GM21381 (cell line): ENCODE data around the gene CMTM3.
"Not testable (repeated sequence)": the region's sequence is repeated elsewhere in the genome, so short reads cannot be mapped to it uniquely, and the experiment has no call there.

ENCODE experiments used
- ATAC-seq: cut with Tn5 transposase; IDR thresholded peaks from one replicate; pipeline ENCODE4 v1.9.1; 2021; ENCODE audit warnings: mild to moderate bottlenecking, moderate library complexity; ENCODE audit not compliant: unreplicated experiment

CMTM3 gene

DNA sequence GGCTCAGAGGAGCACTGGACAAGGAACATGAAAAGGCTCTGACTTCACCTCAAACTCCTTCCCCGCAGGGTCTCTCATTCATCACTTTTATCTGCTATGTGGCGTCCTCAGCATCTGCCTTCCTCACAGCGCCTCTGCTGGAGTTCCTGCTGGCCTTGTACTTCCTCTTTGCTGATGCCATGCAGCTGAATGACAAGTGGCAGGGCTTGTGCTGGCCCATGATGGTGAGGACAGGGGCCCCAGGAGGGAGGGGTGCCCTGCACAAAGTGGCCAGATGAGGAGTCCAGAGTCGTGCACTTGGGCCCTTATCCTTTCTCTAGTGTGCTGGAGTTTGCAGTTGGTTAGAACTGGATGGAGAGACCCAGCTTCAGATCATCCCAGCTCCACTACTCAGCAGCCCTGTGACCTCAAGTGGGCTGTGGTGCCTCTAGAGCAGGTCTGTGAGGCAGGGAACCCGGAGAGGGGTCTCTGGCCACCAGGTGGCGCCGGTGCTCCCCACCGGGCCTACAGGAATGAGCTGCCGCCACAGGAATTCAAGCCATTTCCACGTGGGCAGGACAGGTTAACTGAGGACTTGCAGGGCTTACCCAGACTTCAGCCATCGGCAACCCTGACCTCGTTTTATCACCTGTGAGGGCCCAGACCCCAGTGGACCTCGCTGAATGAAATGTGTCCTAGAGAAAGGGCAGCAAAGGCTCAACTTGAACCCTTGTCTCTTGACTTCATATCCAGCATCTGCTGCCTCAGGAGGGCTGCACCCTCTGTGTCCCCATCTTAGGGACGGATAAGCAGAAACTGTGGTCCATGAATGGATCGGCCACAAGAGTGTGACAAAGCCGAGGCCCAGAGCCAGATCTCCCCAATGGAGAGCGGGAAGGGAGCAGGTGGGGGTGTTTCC, 4.0 kb downstream of the CMTM3 start:
- ATAC-seq: peak; percentile 38

DNA sequence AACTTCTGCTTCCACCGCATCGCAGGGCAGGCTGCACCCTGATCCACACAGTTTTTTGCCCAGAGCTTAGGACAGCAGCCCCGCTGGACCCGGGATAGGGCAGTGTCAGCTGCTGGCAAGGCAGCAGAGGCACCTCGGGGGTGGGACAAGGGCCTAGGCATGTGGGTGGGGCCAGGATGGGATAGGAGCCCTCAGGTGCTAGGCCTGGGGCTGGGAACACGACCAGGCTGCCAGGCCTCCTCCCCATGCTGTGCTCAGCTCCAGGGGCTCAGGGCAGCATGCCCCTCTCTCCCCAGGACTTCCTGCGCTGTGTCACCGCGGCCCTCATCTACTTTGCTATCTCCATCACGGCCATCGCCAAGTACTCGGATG, 4.6 kb downstream of the CMTM3 start:
- no peak for ATAC-seq

DNA sequence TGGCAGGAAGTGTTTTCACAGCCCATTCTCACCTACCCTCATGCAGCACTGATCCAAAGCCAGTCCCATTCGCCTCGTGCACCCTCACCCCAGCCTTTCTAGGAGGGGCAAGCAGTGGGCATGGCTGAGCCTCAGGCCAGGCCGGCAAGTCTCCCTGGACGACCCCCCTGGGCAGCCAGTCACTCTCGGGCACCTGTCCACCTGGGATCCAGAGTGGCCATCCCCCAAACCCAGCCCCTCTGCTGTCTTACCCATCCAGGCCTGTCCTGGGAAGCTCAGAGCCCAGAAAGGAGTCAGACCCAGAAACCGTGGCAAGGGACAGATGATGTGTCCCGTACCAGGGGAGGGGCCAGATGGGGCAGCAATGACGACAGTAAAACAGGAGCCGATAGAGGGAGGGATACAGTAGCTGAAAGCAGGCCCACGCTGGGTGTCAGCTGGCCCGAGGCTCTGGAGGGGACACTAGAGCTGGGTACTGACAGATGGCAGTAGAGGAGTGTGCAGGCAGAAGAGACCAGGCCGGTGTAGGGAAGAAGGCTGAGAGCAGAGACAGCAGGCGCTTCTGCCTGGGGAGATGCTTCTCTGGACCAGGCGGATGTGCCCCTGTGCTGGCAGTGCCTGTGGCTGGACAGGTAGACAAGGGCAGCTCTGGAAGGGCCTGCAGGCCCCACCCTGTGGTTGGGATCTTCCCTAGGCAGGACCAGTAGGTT, 5.8 kb downstream of the CMTM3 start:
- ATAC-seq: no peak

DNA sequence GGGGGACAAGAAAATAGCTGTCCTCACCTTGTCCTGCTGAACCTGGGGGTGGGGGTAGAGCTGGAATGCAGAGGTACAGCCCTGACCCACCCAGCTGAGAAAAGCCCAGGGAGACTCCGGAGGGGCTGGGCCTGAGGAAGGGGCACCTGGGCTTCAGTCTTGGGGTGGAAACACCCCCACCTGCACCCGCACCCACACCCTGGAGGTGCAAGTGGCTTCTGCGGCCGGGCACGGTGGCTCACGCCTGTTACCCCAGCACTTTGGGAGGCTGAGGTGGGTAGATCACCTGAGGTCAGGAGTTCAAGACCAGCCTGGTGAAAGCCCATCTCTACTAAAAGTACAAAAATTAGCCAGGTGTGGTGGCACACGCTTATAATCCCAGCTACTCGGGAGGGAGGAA, 7.4 kb downstream of the CMTM3 start:
- not testable (repeated sequence) for ATAC-seq

DNA sequence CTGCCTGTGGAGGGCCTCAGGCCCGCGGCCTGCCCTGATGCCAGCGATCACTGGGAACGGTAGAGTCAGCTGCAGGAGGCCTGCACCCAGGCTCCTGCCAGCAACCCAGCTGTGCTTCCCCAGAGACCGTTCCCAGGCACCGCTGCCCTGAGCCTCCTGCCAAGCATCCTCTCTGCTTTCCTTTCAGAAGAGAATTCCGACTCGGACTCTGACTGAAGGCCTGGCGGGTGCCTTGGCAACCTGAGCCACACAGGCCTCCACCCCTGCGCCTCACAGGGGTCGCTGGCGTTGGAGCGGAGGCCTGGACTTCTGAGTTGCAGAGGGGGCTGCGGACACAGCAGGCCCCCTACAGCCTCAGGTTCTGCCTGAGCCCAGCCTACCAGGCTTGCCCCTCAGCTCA, 7.9 kb downstream of the CMTM3 start:
- no peak for ATAC-seq

DNA sequence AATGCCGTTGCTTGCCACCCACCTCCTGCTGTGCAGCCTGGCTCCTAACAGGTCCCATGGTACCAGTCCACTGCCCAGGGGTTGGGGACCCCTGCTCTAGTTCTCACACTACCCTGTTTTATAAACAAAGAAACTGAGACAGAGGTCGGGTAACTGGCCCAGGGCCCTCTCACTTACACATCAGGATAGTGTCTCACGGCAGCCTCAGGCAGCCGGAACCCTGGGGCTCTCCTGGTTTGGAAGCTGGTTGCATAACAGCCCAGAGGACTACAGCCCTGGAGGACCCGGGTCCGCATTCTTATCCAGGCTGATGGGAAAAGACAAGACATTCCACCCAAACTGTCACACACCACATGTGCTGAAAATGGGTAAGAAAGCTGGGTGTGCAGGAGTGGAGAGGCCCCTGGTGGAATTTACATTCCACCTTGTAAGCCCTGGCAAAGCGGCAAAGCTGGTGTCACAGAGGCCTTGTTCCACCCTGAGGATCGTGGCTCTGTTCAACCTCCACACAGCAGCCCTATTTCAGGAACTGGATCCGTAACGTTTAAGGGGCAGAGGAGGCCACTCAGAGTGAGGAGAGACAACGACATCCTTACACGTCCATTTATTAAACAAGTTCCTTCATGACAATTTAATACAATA, 9.8 kb downstream of the CMTM3 start:
- no peak for ATAC-seq

DNA sequence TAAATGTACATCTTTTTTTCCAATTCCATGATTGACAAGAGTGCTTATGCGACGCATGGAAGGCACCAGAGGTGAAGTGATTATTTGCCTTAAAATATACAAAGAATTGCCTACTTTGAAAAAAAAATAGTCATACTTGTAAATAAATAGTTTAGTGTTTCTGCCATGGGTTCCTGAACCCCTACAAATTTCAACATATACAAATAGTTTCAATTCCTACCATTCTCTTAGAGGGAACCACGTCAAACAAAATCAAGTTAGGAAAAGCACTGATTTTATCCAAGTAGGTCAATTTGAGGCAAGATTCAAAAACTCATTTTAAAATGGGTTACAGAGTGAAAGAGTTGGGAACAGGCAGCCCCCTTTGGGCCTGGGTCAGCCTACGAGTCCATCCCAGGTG, 11.7 kb downstream of the CMTM3 start:
- ATAC-seq: no peak

DNA sequence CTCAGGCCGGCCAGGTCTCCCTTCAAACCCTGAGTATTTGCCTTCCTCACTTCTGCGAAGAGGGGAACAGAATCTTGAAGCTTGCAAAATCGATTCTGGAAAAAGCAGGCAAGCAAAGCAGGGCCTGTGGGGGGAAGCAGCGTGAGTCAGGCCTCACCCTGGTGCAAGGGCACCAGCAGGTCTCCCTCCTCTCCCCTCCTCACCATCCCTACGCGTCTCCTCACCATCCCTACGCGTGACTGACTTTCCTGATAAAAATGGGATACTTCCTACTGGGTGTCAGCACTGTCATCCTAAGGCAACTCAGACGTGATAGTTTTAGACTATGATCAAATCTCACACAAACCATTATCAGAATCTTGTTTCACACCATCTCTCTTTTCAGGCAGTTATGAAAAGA, 12.1 kb downstream of the CMTM3 start:
- no peak for ATAC-seq

DNA sequence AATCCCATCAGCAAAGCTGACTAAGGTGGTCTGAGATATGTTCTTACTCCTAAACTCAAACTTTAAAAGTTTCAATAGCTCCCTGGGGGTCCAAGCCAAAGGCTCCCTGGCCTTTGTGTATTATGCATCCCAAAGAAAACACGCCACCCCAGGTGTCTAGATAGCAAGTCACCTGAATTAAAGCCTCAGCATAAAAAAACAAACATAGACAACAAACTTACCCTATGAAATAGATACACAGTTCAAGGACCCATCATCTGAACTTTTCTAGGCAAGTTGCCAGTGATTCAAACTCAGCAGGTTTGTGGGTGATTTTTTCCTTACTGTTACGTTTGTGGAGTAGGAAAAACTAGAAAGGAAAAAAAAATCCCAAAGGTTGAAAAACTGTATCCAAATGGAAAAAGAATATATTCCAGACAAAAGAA, 12.5 kb downstream of the CMTM3 start:
- no peak for ATAC-seq

DNA sequence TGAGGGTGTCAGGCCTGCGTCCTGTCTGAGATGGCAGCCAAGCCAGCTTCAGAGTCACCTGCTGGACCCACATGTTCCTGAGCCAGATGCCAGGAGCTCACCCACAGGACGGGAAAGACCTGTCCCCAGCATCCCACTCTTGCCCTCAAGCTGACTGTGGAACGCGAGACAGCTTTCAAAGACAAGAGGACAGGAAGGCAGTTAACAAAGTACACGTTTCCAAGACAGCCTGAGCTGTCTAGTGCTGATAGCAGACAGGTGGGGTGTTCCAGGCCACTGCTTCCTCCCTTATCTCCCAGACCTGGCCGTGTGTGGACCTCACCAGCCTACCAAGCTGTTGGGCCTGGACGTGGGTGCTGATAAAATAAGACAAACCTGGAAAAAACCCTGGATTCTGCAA, 13.2 kb downstream of the CMTM3 start:
- ATAC-seq: no peak

DNA sequence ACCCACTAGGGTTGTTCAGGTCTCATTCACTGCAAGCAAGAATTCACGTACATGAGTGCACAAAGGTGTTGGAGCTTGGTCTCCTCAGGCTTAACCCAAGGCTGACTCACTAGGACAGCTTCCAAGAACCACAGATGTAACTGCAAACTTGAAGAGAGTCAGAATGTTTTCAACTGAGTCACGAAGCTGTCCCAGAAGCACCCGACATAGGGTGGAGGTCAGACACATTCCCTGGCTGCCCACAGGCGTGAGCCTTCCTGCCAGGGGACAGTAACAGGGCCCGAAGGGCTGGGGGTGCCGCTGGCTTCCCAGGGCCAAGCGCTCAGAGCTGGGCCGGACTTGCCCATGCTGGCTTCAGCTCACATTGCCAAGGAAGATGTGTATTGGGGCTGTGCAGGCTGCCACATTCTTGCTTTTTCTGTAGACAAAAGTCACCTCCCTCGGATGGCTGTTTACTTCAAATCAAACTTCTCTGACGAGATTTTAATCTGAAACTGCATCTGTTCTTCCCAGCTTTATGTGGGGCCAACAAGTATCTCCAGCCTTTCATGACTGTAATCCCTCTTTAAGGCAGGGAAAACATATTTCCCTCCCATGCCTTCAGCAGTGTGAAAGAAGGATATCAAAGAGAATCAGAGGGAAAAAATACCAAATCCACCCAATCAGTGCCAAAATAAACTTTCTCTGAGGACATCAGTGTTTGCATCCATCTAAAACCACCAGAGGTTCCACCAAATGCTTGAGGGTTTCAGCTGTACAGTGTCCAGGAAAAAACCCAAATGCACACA, 14.3 kb downstream of the CMTM3 start:
- ATAC-seq: no peak

DNA sequence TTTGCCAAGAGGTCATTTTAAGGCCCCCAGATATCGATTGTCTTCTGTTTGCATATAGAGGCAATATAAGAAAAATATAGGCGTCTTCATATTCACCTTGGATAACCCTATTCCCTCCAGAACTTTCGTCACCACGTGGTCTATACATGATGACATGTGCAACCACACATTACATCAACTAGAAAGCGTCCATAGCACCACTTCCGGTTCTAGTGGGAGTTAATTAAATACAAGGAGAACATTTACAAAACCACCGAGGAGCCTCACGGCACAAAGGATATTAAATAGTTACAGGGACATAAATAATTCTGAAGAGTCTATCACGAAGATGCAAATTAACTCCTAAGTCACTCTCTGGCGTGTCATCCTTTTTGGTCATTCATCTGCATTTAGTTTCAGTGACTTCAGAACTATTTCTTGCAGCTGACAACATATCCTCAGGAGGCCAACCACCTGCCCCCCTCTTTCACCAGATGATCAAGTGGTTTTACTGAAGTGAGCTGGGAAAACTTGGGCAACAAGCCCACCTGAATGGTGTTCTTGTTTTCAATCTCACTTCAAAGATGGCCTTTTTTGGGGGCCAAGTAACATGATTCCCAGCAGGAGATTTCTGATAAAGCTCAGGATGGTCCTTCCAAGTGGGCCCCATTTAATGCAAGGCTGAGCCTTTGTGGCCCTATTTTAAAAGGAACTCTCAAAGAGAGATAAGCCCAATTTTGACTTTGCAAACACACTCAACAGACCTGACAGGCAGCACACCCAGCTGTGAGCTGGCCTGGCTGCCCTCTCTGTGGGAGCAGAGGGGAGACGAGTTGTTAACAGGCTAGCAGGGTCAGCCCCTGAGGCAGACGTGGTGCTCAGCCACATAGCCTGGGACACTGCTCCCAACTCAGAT, 15.3 kb downstream of the CMTM3 start:
- ATAC-seq: no peak

DNA sequence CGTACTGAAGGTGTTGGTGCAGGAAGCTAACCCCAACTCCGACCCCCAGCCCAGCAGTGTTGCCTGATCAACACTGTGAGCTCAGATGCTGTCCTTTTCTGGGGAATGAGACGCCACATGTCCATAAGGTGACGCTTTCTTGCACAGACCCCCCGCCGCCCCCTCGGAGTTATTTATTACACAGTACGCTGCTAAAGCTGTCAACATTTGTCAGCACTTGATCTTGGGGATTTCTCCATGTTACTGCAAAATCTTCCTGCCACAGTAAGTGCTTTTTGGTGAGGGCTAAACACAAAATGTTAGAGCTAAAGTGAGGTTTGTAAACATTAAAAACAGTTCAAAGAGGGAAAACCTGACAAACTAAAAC, 15.9 kb downstream of the CMTM3 start:
- ATAC-seq: no peak

DNA sequence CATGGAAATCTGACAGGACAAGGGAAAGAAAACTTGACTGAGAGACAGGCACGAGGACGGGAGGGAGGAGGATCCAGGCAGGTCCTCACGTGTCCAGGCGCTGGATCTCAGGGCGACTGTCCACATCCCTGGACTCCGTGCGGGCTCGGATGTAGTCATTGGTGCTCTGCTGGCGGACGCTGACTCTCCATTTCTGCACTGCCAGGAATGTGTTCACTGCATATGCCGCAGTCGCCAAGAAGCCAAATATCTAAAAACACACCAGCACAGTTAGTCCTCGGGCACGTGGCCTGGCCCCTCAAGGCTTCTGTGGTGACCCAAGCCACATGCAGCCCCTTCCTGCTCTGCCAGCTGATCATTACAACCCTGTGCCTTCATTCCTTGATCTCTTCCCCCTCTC, 17.5 kb downstream of the CMTM3 start:
- ATAC-seq: no peak

DNA sequence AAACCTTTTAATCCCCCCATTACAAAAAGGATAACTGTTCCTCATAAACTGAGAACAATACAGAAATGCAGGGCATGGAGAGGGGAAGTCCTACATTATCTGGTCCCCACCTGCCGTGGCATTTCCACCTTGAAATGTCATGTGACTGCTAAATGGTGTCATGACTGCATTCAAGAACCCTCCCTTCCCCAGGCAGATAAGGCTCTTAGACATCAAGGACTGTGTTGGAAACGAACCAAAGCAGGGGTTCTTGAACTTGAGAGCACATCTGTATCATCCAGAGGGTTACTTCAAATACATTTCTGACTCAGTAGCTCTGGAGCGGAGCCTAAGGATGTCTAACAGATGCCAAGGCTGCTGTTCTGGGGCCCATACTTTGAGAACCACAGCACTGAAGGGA, 18.4 kb downstream of the CMTM3 start:
- no peak for ATAC-seq

DNA sequence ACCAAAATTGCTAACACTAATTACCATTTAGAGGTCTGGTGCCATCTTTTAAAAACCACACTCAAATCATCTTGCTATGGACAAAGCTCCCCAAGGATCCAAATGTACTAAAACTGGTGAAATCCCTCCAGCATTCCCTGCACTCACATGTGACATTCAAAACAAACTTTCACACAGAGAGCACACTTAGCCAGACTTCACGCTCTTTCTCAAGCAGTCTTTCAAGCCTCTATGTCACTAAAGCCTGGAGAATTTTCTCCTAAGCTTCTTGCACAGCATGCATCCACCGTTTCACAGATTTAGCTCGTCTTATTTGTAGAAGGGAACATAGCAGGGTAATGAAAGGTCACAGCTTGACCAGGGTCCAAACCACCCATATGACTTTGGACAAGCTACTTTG, 19.3 kb downstream of the CMTM3 start:
- ATAC-seq: no peak

DNA sequence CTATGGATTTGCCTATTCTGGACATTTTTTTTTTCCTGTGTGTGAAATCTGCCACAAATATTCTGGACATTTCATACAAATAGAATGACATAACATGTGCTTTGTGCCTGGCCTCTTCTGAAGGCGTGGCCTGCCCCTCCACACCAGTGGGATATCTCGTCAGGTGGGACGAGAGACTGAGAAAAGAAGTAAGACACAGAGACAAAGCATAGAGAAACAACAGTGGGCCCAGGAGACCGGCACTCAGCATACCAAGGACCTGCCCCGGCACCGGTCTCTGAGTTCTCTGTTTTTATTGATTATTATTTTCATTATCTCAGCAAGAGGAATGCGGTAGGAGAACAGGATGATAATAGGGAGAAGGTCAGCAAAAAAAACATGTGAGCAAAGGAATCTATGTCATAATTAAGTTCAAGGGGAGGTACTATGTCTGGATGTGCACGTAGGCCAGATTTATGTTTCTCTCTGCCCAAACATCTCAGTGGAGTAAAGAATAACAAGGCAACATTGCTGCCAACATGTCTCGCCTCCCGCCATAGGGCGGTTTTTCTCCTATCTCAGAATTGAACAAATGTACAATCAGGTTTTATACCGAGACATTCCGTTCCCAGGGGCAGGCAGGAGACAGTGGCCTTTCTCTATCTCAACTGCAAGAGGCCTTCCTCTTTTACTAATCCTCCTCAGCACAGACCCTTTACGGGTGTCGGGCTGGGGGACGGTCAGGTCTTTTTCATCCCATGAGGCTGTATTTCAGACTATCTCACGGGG, 23.3 kb downstream of the CMTM3 start:
- ATAC-seq: not testable (repeated sequence)

DNA sequence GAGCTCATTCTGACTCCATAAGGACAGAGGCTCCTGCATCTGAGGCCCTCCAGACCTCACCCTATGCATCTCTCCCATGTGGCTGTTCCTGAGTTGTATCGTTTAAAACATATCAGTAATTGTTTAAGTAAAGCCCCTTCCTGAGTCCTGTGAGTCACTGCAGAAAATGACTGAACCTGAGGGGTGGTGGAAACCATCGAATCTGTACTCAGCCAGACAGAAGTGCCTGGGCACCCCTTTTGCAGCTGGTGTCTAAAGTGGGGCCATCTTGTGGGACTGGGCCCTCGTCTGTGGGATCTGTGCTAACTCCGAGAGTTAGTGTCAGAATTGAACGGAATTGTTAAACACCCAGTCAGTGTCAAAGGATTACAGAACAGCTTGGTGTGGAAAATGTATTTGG, 25.4 kb downstream of the CMTM3 start:
- ATAC-seq: no peak

DNA sequence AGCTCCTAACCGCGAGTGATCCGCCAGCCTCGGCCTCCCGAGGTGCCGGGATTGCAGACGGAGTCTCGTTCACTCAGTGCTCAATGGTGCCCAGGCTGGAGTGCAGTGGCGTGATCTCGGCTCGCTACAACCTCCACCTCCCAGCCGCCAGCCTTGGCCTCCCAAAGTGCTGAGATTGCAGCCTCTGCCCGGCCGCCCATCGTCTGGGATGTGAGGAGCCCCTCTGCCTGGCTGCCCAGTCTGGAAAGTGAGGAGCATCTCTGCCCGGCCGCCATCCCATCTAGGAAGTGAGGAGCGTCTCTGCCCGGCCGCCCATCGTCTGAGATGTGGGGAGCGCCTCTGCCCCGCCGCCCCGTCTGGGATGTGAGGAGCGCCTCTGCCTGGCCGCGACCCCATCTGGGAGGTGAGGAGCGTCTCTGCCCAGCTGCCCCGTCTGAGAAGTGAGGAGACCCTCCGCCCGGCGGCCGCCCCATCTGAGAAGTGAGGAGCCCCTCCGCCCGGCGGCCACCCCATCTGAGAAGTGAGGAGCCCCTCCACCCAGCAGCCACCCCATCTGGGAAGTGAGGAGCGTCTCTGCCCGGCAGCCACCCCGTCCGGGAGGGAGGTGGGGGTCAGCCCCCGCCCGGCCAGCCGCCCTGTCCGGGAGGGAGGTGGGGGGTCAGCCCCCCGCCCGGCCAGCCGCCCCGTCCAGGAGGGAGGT, 26.2 kb downstream of the CMTM3 start:
- ATAC-seq: not testable (repeated sequence)
